Fibroblast of skin of right quadriceps (primary cell): ENCODE measurements around the gene IGSF21.
A peak's percentile ranks its signal among the peaks of the same experiment; 100 is the strongest.
"Not testable (repeated sequence)": the region's sequence is repeated elsewhere in the genome, so short reads cannot be mapped to it uniquely, and the experiment has no call there.

Experiments
- DNase-seq: peaks from one replicate; pipeline ENCODE4 v3.0.0-alpha.2; 2013

IGSF21 gene

GRCh38 chr1:18147672-18148071 is 40.1 kb downstream of the IGSF21 start:
- no peak for DNase-seq

GRCh38 chr1:18148461-18148860 is 40.9 kb downstream of the IGSF21 start:
- no peak for DNase-seq

GRCh38 chr1:18149027-18149641 is 41.5 kb downstream of the IGSF21 start:
- DNase-seq: peak; percentile 47

GRCh38 chr1:18151436-18152122 is 44.0 kb downstream of the IGSF21 start:
- DNase-seq: peak; percentile 67

- DNase-seq: no peak
Observed at GRCh38 chr1:18154430-18155194, 47.0 kb downstream of the IGSF21 start.

- no peak for DNase-seq
Observed at GRCh38 chr1:18155881-18156385, 48.3 kb downstream of the IGSF21 start.

GRCh38 chr1:18157352-18157751 is 49.8 kb downstream of the IGSF21 start:
- DNase-seq: no peak

GRCh38 chr1:18157968-18158367 is 50.4 kb downstream of the IGSF21 start:
- no peak for DNase-seq

GRCh38 chr1:18158714-18159113 is 51.1 kb downstream of the IGSF21 start:
- no peak for DNase-seq

- DNase-seq: no peak
Observed at GRCh38 chr1:18160290-18160942, 52.8 kb downstream of the IGSF21 start.

GRCh38 chr1:18161690-18162089 is 54.1 kb downstream of the IGSF21 start:
- DNase-seq: no peak

- DNase-seq: not testable (repeated sequence)
Observed at GRCh38 chr1:18165640-18166039, 58.0 kb downstream of the IGSF21 start.

GRCh38 chr1:18166341-18166740 is 58.7 kb downstream of the IGSF21 start:
- no peak for DNase-seq

GRCh38 chr1:18166929-18167328 is 59.3 kb downstream of the IGSF21 start:
- DNase-seq: no peak

- no peak for DNase-seq
Observed at GRCh38 chr1:18170444-18170843, 62.8 kb downstream of the IGSF21 start.

GRCh38 chr1:18174037-18174436 is 66.4 kb downstream of the IGSF21 start:
- DNase-seq: no peak

- DNase-seq: no peak
Observed at GRCh38 chr1:18175051-18175450, 67.5 kb downstream of the IGSF21 start.

GRCh38 chr1:18175530-18176377 is 68.2 kb downstream of the IGSF21 start:
- DNase-seq: no peak

- DNase-seq: no peak
Observed at GRCh38 chr1:18176619-18177018, 69.0 kb downstream of the IGSF21 start.

GRCh38 chr1:18178111-18178510 is 70.5 kb downstream of the IGSF21 start:
- no peak for DNase-seq

GRCh38 chr1:18179009-18179408 is 71.4 kb downstream of the IGSF21 start:
- no peak for DNase-seq
